ENCODE results near the gene KCNMA1.

- TF ChIP-seq, protein P1, sequence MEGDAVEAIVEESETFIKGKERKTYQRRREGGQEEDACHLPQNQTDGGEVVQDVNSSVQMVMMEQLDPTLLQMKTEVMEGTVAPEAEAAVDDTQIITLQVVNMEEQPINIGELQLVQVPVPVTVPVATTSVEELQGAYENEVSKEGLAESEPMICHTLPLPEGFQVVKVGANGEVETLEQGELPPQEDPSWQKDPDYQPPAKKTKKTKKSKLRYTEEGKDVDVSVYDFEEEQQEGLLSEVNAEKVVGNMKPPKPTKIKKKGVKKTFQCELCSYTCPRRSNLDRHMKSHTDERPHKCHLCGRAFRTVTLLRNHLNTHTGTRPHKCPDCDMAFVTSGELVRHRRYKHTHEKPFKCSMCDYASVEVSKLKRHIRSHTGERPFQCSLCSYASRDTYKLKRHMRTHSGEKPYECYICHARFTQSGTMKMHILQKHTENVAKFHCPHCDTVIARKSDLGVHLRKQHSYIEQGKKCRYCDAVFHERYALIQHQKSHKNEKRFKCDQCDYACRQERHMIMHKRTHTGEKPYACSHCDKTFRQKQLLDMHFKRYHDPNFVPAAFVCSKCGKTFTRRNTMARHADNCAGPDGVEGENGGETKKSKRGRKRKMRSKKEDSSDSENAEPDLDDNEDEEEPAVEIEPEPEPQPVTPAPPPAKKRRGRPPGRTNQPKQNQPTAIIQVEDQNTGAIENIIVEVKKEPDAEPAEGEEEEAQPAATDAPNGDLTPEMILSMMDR (IDR thresholded peaks at IDR 0.05), result no peak
- no peak for TF ChIP-seq POLR2A (IDR thresholded peaks at IDR 0.05)
- no peak for TF ChIP-seq EP300 (IDR thresholded peaks at IDR 0.05)
- TF ChIP-seq POLR2AphosphoS5 (IDR thresholded peaks at IDR 0.05), result no peak
These were observed 277.6 kb downstream of the KCNMA1 start for GRCh38 chr10:77359950-77360520.
